IPS-18c (cell line): Measurements from ENCODE around the gene UBASH3A.

Experiments used
- H3K4me3 ChIP-seq: 2 replicates; pipeline ENCODE4 v1.7.0; 2013; ENCODE audit warnings: low read depth, mild to moderate bottlenecking, low read length, moderate library complexity; ENCODE audit not compliant: insufficient read depth
- H3K9me3 ChIP-seq: one replicate; pipeline ENCODE4 v1.6.1; 2013; ENCODE audit warnings: mild to moderate bottlenecking, low read length, moderate library complexity; ENCODE audit not compliant: control insufficient read depth, insufficient read depth

UBASH3A gene, protein sequence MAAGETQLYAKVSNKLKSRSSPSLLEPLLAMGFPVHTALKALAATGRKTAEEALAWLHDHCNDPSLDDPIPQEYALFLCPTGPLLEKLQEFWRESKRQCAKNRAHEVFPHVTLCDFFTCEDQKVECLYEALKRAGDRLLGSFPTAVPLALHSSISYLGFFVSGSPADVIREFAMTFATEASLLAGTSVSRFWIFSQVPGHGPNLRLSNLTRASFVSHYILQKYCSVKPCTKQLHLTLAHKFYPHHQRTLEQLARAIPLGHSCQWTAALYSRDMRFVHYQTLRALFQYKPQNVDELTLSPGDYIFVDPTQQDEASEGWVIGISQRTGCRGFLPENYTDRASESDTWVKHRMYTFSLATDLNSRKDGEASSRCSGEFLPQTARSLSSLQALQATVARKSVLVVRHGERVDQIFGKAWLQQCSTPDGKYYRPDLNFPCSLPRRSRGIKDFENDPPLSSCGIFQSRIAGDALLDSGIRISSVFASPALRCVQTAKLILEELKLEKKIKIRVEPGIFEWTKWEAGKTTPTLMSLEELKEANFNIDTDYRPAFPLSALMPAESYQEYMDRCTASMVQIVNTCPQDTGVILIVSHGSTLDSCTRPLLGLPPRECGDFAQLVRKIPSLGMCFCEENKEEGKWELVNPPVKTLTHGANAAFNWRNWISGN

DNA sequence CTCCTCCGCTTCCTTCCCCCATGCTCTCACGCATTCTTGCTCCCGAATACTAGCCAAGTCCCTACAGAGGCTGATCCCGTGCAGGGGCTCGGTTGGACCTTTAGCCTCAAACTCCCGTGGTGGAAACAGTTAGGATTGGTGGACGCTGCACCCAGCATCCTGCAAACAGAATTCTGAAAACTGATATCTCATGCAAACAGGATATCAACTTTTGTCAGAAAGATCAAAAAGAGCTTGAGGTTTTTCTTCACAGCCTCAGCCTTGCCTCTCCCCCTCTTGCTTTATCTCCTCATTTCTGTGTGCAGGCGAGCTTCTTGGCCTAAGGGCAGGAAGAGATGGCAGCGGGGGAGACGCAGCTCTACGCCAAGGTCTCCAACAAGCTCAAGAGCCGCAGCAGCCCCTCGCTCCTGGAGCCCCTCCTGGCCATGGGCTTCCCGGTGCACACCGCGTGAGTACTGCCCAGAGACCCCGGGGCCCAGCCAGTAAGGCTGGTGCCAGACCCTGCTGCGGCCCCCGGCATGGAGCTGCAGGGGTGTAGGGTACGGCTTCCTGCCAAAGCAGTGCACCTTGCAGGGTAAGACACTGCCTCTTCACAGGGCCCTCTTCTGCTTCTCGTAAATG lies at the start of gene UBASH3A:
Gene UBASH3A (plus strand): TSS at position 292 of the 621 bp plus-strand sequence. CDS start 44 bp downstream, at position 336.
- no peak within 1 kb of the TSS for H3K4me3 ChIP-seq
- H3K9me3 ChIP-seq: no peaks in the 10 kb centered on the region

DNA sequence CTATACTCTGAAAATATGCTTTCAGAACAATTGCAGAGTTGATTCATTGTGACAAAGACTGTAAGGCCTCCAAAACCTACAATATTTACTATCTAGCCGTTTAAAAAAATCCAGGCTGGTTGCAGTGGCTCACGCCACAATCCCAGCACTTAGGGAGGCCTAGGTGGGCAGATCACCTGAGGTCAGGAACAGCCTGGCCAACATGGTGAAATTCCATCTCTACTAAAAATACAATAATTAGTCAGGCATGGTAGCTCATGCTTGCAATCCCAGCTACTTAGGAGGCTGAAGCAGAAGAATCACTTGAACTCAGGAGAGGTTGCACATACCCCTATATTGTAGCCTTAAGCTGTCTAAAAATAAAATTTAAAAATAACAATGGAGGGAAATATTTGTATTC lies 47.7 kb upstream of the UBASH3A start:
- Histone ChIP-seq H3K9me3 (peaks cover 5% of the 10 kb centered on the region), H3K4me3 (no peak overlapping the region)

DNA sequence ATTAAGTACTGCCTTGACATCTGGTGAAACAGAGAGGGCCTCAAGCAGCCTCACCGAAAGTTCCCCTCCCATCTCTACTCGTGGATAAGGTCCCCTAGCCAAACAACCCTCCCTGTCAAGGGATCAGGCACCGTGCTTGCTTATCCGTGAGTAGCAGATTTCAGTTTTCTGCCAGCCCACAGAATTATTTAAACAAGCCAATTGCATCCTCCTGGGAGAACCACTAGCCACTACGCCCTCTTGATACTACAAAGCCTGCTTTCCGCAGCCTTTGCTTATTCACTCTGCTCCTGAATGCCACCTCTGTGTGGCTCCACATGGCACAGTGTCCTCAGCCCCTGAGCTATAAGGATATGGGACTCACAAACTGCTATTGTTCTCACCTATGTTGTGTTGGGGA lies 47.1 kb upstream of the UBASH3A start:
- H3K4me3 ChIP-seq: no peak overlapping the region
- H3K9me3 ChIP-seq: peaks cover 5% of the 10 kb centered on the region

DNA sequence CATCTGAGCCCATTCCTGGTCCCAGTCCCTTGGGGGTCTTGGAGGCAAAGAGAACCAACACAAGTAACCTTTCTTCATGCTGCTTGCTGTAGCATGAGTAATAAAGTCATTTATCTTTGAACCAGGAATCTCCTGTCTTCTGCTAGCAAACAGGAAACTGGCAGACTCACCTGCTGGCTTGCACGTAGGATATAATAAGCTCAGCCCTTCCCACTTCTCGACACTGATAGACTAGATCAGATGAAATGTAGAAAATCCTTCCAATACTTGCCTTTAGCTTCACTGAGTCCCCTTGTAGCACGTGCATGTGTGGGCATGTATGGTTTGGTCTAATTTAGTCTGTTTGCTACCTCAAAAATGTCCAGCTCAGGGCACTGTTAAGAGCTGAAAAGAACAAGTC lies 46.4 kb upstream of the UBASH3A start:
- Histone ChIP-seq H3K9me3 (peaks cover 5% of the 10 kb centered on the region), H3K4me3 (no peak overlapping the region)

DNA sequence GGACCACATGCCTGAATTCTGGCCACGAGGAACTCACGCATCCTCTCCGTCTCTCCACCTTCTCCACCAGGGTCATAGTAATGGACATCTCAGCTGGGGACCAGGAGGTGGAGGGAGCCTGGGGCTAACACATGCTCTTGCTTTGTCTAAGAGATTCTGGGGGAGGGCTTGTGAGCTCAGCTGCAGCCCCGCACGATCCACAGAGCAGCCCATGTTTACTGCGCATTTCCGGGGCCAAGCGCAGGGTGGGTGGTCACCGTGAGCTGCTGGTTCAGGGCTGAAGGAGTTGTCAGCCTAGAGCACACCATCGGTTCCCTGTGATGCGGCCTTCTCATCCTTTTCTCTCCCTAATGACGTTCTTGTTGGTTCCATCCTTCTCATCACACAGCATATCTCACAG lies 45.4 kb upstream of the UBASH3A start:
- H3K9me3 ChIP-seq: peaks cover 5% of the 10 kb centered on the region

DNA sequence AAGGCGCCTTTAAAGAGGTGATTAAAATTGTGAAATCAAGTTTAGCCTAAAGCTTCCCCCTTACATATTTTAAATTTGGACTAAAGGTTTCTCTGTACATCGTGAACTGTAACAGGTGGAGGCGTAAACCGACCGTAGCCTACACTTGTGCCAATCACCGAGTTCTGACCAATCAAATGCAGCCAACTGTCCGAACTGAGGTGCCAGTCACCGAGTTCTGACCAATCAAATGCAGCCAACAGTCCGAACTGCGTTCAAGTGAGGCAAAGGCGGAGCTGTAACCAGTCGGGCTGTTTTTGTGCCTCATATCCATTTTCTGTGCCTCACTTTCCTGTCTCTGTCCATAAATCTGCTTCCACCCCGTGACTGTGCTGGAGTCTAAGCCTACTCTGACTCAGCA lies 44.8 kb upstream of the UBASH3A start:
- Histone ChIP-seq H3K9me3 (peaks cover 5% of the 10 kb centered on the region), H3K4me3 (no peak overlapping the region)

More for the DNA sequence above, 45.4 kb upstream of the UBASH3A start:
- H3K4me3 ChIP-seq: no peak overlapping the region

DNA sequence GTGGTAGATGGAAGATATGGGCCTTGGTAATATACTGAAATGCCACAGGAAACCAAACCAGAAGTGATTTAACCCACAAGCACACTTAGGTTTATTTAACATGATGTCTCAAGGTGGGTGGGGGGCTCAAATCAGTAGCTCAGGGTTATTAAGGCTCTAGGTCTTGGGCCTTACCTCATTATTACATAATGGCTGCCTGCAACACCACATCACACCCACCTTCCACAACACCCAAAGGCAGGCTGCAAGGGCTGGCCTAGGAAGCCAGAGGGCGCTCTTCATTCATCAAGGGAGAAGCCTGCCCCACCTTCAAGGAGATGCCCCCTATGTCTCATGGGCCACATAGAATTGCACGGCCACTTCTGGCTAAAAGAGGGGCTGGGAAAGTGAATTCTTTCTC lies 43.4 kb upstream of the UBASH3A start:
- peaks cover 5% of the 10 kb centered on the region for H3K9me3 ChIP-seq
- peak overlapping the region; percentile 9; the same call in 1 of the 2 replicates for H3K4me3 ChIP-seq

DNA sequence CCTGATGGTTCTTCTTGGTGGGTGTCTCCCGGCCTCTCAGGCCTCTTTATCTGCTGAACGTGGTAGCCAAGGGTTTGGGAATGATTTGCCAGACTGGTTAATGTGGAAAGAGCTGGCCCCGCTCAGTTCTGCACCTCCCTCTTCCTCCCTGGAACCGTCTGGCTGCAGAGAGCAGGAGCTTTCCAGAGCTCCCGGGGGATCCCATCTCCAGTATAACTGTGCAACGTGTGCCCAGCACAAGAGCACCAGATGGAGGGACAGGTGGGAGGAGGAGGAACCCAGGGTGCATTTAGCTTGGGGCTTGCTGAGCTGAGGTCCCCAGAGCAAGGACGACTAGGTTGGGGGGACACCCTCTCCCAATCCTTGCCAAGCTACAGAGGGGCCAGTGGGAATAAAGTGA lies 42.4 kb upstream of the UBASH3A start:
- no peak overlapping the region for H3K4me3 ChIP-seq

DNA sequence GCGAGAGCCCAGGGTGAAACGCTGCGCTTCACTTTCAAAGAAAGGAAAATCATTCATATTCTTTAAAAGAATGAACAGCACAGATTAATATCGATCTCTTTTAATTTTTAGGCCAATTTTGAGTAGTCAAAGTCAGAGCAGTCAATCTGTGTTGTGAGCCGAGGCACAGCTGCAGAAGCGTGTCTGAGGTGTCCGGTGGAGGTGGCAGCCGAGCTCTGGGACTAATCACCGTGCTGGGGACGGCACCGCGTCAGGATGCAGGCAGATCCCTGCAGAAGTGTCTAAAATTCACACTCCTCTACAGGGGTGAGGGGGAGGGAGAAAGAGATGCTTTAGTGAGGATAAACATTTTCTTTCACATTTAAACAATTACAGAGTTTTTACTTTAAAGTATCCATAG lies 41.5 kb upstream of the UBASH3A start:
- peaks cover 5% of the 10 kb centered on the region for H3K9me3 ChIP-seq
- no peak overlapping the region for H3K4me3 ChIP-seq

More for the DNA sequence above, 42.4 kb upstream of the UBASH3A start:
- peaks cover 5% of the 10 kb centered on the region for H3K9me3 ChIP-seq

DNA sequence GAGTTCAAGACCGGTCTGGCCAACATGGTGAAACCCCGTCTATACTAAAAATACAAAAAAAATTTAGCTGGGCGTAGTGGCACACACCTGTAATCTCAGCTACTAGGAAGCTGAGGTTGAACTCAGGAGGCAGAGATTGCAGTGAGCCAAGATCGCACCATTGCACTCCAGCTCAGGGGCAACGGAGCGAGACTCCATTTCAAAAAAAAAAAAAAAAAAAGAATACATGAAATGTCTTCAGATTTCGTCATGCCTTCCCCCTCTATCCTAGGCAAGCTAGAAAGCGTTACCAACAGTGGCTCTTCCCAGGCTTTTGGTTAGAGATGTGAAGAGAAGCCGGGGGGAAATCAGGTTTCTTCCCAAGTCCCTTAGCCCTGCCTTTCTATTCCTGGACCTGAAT lies 41.0 kb upstream of the UBASH3A start:
- no peak overlapping the region for H3K4me3 ChIP-seq
- H3K9me3 ChIP-seq: peaks cover 5% of the 10 kb centered on the region

DNA sequence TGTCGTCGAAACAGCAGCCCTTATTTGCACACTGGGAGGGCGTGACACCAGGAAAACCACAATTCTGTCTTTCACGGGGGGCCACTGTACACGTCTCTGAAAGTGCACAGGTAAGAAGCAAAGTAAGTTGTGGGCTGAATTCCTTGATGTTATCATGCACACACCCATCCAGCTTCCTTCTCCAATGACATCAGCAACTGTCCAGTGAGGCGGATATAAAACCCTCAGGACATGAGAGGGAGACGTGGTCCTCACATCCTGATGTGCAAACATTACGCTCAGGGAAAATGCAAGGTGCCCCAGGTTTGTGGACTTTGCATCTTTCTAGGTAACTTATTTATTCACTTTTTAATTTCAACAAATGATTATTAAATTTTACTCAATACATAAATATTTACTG lies 40.4 kb upstream of the UBASH3A start:
- H3K4me3 ChIP-seq: no peak overlapping the region
- H3K9me3 ChIP-seq: peaks cover 5% of the 10 kb centered on the region

DNA sequence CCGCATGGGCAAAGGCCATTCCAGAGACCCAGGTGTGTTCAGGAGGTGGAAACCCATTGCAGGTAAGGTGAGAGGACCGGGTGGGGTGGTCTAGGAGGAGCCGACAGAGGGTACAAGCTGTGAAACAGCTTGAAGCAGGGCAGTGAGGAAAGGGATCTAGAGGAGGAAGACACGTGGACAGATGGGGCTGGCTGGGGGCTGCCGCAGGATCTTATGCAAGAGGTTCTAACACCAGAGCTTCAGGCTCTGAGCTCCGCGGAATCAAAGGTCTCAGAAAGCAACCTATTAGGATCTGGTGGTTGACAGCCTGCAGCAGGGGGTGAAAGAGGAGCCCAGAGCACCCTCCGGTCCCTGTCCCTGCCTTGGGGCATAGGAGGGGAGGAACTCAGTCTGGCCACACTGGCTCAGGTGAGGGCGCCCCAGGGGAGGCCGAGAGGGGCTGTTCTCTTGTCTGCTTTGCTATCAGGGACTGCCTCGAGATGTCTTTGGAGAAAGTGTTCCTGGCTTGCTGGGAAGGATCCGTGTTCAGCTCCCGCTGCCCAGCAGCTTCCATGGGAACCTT lies 39.3 kb upstream of the UBASH3A start:
- peaks cover 5% of the 10 kb centered on the region for H3K9me3 ChIP-seq

DNA sequence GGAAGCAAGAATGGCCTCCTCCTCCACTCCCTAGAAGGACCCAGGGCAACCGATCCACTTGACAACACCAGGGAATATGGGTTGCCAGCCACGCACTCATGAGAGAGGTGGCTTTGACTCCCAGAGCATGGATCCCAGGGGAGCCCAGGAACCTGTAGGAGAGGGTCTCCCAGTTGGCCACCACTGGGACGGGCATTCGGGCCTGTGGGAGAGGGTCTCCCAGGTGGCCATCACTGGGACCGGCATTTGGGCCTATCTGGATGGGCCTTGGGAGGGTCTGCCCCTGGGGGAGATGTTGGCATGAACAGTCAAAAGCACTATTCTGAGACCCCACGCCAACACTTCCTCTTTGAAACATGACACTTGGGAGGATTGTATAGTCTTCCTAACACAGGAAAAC lies 37.9 kb upstream of the UBASH3A start:
- H3K9me3 ChIP-seq: no peaks in the 10 kb centered on the region
- H3K4me3 ChIP-seq: no peak overlapping the region

More for the DNA sequence above, 39.3 kb upstream of the UBASH3A start:
- H3K4me3 ChIP-seq: no peak overlapping the region

DNA sequence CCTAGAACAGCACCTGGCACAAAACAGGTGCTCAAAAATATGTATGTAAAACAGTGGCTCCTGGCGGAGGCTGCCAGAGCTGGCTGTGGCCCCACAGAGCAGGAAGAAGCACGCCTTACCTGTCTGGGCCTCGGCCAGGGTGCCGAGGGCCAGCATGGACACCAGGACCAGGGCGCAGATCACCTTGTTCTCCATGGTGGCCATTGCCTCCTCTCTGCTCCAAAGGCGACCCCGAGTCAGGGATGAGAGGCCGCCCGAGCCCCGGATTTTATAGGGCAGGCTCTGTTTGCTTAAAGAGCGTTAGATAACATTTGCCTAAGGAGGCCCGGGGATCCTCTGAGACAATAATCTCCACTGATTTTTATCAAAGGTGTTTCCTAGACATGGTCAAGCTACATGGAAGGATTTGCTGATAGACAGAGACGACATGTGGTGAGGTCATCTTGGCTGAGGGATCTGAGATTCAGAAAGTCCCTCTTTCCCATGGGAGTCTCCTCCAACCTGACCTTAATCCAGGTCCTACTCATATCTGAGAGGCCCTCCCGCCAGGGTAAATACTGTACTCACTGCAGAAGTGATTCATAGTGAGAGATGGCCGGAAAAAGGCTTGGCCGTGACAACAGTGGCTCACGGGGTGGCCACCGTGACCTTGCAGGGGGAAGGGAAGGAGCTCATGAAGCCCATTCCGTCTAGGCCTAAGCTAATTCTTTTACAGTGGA lies 37.3 kb upstream of the UBASH3A start, which contains the start of gene TFF1:
Gene TFF1 (minus strand): TSS at position 244 of the 719 bp plus-strand sequence. CDS start 40 bp downstream, at position 204.
- no peaks in the 10 kb centered on the region for H3K9me3 ChIP-seq

DNA sequence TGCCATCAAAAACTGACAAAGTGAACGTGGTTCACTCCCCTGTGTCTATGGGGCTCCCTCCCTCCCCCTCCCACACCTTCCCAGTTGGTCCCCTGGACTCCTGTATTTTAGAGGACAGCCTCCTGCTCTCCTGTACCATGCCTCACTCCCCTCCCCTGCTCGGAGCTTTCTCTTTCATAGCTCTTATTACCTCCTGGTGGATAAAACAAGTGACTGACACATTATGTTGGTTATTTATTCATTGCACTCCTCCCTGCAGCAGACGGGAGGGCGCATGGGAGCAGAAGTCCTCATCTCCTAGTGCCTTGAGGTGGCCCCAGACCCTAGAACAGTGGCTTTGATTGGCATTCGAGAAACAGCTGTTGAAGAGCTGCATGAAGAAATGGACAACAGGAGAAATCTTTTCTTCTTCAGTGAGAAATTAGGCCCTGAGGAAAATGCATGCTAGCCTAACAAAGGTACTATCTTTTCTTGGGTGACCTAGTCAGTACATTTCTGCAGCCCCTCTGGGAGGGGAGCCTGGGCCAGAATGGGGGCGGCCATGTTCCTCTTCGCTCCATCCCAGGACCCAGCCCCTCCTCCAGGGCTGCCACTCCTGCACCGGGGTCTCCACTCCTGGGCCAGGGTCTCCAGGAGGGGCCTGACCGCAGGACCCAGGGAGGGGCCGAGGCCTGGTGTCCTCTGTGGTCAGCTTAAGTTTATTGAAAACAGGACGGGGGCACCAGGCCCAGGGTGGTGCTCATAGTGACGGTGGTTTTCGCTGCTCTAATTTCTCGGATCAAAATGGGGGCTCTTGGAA lies 36.1 kb upstream of the UBASH3A start:
- no peak overlapping the region for H3K4me3 ChIP-seq
- no peaks in the 10 kb centered on the region for H3K9me3 ChIP-seq

More for the DNA sequence above, 37.3 kb upstream of the UBASH3A start, which contains the start of gene TFF1:
- no peak within 1 kb of the TSS for H3K4me3 ChIP-seq

DNA sequence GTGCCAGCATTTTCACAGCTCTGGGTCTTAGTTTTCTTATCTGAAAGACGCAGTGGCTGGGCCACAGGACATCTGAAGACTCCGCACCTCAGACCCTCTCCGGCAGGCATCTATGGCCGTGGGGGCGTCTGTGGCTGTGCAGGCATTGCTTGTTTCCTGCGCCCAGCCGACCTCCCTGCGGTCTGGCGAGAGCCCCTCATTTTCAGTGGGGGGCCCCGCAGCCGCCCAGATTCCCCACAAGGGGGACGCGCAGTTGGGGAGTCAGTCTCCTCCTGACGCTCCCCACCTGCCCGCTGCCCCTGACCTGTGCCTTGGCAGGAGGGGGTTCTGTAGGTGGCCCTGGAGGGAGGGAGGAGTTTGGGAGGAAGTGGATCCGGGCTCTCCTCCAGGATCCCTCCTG lies 33.9 kb upstream of the UBASH3A start:
- no peaks in the 10 kb centered on the region for H3K9me3 ChIP-seq

More for the DNA sequence above, 33.9 kb upstream of the UBASH3A start:
- no peak overlapping the region for H3K4me3 ChIP-seq
